HG03159 (cell line): Measurements from ENCODE around the gene SLC2A10.
"Not testable (repeated sequence)": the region's sequence is repeated elsewhere in the genome, so short reads cannot be mapped to it uniquely, and the experiment has no call there.

Source experiments
- ATAC-seq: cut with Tn5 transposase; IDR thresholded peaks from one replicate; pipeline ENCODE4 v1.9.1; 2021; ENCODE audit warnings: mild to moderate bottlenecking, moderate library complexity; ENCODE audit not compliant: unreplicated experiment

SLC2A10 gene

DNA sequence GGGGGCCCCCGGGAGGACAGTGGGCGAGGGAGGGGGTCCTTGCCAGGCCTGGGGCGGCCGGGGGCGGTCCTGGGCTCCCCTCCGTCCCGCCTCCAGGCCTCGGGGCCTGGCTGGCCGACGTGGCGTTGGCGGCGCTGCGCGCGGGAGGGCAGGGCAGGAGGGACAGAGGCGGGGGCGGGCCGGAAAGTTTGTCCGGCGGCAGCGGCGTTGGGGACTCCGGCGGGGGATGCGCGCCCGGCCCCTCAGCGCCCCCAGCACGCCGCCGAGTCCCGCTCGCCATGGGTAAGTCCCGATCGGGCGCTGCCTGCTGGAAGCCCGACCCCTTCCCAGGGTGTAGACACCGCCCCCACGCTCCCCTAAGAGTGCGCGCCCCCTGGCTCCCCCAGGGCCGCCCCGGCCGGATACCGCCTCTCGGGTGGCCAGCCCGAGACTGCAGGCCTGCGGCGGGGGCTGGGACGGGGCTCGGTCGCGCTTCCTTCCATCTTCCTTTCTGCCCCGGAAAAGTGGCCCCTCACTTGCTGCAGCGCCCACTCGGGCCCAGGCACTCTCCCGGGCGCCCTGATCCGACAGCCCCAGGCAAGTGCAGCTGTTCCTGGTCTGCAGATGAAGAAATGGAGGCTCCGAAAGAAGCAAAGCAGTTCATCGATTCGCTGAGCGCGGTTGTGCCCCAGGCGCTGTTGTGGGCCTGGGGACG lies at the start of gene SLC2A10:
TSS of gene SLC2A10 (plus strand) at position 191 of the 694 bp plus-strand sequence. CDS start at position 279, 88 bp downstream.
- ATAC-seq, result no peak

DNA sequence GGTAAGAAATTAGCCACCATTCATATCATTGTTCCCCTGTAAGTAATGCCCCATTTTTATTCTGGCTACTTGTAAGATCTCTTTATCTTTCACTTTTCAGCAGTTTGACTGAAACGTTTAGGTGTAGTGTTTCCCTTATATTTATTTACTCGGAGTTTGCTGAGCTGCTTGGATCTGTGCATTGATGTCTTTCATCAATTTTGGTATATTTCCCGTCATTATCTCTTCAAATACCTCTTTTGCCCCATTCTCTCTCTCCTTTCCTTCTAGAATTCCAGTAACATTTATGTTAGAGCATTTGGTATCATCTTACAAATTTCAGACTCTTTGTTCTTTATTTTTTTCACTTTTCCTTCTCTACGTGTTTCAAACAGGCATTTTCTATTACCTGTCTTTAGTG lies 49.0 kb upstream of the SLC2A10 start:
- no peak for ATAC-seq

DNA sequence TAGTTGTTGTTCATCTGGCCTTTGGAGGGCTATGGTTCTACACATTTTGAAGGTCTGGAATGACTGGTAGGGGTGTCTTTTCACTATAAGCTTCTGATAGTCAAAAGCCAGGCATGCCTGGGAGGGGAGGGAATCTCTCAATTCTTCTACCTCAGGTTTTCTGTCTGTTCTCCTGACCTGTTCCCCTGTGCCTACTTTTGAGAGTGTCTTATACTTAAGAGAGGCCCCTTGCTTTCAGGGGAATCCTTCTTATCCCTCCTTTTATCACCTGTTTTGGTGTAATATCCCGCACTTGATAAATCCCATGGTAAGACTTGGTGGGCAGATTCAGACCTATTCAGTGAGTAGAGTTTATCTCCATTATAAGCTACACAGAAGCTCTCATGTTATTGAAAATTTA lies 47.8 kb upstream of the SLC2A10 start:
- ATAC-seq, result no peak

DNA sequence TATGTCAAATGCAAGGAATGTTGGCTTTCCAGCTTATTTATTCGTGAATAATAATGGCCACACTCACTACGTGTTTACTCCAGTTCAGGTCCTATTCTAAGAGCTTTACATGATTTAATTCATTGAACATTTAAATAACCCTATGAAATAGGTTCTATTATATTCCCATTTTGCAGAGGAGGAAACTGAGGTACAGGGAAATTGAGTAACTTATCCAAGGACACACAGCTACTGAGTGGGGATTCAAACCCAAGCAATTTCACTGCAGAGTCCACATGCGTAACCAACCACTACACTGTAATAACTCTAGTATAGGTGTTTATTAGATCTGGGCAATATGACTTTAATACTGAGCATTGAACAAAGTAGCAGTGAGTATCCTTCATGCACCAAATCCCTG lies 45.9 kb upstream of the SLC2A10 start:
- ATAC-seq, result no peak

DNA sequence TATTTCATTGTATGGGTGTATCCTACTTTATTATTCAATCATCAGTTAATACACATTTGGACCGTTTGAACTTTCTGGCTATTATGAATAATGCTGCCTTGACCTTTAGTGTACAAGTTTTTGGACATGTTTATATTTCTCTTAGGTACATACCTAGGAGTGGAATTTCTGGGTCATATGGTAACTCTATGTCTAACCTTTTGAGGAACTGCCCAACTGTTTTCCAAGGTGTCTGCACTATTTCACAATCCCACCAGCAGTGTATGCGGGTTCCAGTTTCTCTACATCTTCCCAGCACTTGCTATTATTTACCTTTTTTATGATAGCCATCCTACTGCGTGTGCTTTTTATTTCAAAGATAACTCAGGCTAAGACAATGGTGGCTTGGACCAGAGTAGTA lies 43.8 kb upstream of the SLC2A10 start:
- ATAC-seq, result no peak

DNA sequence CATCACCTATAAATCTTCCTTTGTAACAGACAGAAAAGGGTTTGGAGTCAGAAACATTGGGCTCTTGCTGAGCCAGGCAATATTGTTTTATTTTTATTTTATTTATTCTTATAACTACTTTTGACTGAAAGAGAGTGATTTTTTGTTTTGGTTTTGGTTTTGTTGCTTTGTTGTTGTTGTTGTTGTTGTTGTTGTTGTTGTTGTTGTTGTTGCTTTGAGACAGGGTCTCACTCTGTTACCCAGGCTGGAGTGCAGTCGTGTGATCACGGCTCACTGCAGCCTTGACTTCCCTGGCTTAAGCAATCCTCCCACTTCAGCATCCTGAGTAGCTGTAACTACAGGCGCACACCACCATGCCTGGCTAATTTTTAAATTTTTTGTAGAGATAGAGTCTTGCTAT lies 43.1 kb upstream of the SLC2A10 start:
- no peak for ATAC-seq

DNA sequence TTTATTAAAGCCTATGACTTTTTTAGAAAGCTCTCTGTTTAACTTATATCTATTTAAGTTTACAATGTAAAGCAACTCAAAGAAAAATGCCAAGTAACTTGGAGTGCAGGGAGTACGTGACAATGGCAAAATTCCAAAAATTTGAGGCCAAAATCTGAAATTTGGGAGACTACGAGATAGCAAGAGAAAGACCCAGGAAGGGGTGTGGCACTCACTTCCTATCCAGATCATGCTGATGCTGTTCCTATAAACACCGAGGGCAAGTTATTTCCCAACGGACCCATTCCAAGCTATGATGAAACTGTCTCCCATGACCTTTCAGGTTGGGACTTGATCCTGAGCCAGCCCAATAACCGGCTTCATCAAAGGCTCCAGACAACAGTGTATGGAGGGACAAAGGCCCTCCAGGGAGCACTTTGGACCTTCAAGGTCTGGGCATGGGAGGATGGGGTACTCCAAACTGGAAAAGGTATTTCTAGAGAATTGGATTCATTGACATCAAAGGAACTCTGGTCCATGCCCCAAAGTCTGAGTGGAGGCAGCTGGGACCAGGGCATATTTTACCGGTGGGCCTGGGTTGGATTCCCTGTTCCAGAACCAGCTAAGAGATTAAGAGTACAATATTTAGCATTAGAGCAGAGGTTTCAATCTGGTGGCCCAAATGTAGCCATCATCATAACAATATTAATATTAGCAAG lies 42.5 kb upstream of the SLC2A10 start:
- ATAC-seq, result no peak

DNA sequence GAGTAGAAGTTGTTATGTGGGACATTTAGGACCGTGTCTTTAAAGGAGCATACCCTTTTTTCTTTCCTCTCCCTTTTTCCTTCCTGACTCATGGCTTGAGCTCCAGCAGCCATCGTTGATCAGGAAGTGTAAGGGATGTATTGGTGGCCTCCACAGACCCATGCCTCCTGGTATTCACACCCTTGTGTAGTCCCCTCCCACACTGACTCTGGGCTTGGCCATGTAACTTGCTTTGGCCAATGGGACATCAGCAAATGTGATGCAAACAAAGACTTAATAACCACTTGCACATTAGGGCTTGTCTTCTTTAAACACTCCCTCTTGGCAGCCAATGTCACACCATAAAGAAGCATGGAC lies 39.2 kb upstream of the SLC2A10 start:
- ATAC-seq, result no peak

DNA sequence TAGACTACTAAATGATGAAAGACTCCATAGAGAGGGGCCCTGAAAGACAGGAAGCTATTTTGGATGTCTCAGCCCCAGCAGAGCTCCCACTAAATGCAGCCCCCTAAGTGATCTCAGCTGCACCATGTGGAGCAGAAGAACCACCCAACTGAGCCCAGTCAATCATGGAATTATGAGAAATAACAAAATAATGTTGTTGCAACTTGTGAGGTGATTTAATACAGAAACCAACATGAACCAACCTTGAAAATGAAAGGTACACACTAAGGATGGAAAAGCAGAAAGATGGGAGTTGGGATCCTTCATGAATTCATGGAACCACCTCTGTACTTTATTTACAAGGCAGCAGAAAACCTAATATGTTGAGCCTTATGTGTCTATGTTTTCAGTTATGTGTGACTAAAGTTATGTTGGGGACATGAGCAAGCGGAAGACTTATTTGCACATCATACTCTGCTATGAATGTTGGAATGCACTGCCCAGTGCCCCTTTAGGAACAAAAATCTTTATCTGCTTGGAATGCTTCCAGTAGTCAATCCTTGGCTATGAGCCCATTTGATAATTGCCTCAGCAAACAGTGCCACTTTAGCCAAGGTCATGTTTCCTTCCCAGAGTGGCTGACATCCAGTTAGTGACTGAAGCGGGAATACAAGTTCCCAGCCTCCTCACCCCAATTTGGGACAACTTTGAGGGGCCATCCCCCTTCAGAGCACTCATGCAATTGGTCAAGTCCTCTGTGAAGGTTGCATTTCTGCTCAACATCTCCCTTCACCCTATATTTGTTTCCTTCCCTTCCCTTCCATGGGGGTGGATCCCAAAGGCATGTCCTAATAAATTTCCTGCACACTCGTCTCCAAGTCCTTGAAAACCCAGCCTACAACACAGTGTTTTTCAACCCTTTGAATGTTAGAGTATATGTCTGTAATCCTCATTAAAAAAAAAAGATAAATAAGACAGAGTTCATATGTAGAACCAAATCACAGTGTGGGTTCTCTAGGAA lies 38.6 kb upstream of the SLC2A10 start:
- ATAC-seq, result no peak

DNA sequence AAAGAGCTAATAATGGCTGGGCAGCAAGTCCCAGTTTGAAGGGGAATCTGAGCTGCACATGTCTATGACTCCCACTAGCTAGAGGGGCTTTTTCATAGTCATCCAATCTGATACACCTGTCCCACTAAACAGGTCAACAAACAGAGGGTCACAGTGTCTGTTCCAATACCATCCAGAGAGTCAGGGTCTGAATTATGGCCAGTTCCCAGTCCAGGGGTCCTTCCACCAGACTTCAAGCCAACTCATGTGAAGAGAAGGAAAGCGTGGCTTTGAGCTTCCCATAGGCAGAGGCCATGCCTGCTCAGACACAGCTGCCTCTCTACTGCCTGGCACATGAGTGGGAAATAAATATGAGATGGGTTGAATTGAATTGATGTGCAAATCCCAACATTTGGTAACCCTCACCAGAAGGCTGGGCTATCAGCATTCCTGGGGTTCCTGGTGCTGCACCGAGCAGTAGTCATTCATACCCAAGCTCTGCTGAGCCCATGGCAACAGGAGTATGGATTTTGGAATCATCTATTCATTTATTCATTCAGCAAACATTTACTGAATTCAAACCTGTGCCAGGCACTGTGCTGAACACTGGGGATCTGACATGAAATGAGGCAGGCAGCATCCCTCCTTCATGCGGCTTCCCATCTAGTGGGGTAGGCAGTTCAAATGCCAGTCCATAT lies 37.4 kb upstream of the SLC2A10 start:
- ATAC-seq, result no peak

DNA sequence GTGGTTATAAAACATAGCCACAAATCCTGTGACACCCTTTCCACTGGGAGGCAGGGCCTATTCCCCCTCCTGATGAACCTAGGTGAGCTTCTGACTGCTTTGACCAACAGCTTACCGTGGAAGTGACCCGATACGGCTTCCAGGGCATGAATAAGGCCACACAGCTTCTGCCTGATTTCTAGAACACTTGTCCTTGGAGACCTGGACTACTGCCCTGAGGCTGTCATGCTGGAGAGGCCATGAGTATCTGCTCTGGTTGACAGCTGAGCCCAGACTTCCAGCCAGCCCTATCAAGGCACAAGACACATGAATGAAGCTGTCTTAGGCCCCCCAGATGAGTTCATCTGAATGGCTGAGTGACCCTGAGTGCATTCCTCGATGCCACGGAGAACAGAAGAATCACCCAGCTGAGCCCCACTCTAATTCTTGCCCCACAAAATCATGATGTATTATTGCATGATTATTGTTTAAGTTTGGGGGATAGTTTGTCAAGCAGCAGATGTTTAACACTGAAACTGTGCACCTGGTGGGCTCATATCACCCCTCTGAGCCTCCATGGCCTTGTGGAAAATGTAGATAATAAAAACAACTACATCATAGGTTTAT lies 36.8 kb upstream of the SLC2A10 start:
- ATAC-seq, result no peak

DNA sequence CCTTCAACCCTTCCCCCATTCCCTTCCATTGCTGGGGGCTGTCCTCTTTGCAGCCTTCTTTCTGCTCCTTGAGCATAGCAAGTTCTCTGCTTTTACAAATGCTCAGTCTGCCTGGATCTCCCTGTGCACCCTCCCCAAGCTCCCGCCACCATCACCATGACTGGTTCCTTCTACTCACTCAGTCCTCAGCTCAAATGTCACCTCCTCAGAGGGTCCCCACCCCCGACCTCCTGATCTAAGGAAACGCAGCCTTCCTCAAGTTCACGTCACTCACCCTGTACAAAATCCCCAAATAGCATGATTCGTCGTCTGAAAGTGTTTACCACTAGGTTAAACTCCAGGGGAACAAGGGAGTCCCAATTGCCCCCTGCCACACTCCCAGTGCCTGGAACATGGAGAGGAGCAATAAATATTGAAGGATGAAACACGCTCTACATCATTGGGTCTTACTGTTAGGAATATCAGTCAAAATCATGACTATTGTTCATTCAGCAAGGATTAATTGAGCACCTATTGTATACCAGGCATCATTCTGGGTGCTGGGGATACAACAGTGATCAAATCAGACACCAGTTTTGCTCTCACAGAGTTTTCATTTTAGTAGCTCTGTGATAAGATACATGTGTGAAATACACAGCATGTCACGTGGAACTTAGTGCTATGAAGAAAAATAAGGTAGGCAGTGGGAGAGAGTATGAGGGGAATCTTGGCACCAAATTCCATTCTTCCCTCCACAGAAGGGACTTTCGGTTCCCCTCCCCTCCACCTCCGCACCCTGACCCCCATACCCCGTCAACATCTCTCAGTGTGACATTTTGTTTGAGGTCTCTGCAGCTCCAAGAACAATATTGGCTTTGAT lies 35.8 kb upstream of the SLC2A10 start:
- ATAC-seq, result no peak

DNA sequence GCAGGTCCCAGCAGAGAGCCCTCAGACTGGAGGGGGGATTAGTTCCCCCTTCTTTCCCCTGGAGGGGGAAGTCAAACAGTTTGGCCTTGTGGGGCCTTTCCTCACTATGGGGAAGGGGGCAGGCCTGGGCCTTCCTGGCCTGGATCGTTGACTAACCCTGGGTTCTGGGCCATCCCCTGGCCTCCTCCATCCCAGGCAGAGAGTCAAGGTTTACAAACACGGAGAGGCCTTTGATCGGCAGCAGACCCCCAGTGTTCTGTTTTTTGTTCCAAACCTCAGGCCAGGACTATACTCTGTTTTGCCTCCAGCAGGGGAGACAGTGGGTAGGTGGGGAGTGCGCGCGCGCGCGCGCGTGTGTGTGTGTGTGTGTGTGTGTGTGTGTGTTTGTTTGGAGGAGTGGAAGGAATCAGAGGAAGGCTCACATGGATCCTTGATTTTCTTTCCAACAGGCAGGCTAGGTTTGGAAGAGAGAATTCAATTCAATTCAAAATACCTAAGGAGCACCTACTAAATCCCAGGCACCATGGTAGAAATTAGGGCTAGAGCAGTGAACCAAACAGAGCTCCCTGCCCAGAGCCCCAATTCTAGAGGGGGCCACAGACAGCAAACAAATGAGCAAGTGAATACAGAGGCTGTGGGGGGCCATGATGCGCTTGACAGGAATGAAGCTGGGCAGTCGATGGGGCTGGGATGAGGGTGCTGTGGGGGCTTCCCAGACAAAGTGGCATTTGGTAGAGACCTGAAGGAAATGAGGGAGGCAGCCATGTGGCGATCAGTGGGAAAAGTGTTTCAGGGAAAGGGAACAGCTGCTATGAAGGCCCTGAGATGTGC lies 35.0 kb upstream of the SLC2A10 start:
- no peak for ATAC-seq

DNA sequence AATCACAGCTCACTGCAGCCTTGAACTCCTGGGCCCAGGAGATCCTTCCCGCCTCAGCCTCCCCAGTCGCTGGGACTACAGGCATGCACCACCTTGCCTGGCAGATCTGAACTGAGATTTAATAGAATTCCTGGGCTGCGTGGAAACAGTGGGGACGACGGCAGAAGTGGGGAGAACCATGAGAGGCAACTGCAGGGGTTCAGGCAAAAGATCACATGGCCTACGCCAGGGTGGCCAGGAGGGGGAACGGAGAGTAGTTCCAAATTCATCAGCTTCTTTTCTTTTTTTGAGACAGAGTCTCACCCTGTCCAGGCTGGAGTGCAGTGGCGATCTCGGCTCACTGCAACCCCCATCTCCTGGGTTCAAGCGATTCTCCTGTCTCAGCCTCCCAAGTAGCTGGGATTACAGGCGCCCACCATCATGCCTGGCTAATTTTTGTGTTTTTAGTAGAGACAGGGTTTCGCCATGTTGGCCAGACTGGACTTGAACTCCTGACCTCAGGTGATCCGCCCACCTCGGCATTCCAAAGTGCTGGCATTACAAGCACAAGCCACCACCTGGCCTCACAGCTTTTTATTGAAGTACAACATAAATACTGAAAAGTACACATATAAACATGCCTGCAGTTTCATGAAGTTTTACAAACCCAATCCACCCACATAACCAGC lies 32.7 kb upstream of the SLC2A10 start:
- ATAC-seq, result not testable (repeated sequence)

DNA sequence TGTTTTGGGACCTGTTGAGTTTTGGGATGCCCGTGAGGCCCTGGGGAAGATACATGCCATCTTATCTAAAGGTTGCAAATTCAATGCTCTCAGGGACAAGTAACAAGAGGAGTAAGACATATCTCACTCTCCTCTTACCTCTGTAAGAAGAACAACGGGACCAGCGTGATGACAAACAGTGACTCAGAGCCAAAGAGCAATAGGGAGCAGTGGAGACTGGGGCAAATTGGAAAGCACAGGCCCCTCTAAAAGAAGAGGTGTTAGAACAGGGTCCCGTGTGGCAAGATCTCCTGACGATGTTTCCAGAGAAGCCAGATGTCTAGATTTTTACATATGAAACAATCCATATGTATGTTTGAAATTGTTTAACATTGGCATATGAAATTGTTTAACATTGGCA lies 31.8 kb upstream of the SLC2A10 start:
- no peak for ATAC-seq

DNA sequence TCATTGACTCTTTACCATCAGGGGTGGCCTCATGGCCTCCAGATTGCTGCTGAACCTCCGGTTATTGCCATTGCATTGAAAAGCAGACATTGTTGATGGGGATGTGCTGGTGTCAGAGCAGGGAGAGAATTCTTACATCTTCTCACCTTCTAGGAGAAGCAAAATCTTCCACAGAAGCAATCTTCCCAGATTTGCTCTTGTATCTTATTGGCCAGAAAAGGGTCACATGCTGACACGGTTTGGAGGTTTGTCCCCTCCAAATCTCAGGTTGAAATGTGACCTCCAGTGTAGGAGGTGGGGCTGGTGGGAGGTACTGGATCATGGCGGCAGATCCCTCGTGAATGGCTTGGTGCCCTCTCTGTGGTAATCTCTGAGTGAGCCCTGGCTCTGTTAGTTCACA lies 30.9 kb upstream of the SLC2A10 start:
- no peak for ATAC-seq

DNA sequence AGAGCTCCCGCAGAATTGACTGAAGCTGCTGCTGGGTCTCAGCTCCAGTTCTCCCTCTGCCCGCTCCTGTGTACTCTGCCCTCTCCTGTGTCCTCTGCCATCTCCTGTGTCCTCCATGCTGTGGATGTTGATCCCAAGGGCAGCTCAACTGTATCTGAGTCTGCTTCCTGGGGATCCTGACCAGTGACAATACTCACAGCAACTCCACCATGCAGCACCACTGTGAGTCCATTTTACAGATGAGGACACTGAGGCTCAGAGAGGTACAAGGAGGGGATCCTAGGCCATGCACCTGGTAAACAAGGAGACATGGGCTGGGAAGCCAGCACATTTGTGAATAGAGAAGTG lies 28.8 kb upstream of the SLC2A10 start:
- ATAC-seq, result no peak
